PFSK-1 (cell line): Measurements from ENCODE around the gene CMTM6.

ENCODE experiments used
- SIN3A ChIP-seq: IDR thresholded peaks from 2 replicates; pipeline ENCODE4 v1.6.1; 2012; ENCODE audit warnings: mild to moderate bottlenecking, low read length, moderate library complexity, borderline replicate concordance; ENCODE audit not compliant: insufficient read depth
- TAF1 ChIP-seq: IDR thresholded peaks from 2 replicates; pipeline ENCODE4 v1.6.1; 2012; ENCODE audit warnings: low read length, control low read depth, borderline replicate concordance; ENCODE audit not compliant: insufficient read depth
- TF ChIP-seq, protein P1 (sequence below), 2 experiments: IDR thresholded peaks; 2 replicates each; pipeline versions ENCODE4 v1.6.1 to v1.8.0; 2011 to 2012; ENCODE audit warnings: low read depth in 2 of 2, low read length in 2 of 2, control low read depth in 1 of 2, inconsistent platforms in 1 of 2, mild to moderate bottlenecking in 1 of 2, moderate library complexity in 1 of 2; ENCODE audit not compliant: insufficient read depth in 1 of 2

DNA sequence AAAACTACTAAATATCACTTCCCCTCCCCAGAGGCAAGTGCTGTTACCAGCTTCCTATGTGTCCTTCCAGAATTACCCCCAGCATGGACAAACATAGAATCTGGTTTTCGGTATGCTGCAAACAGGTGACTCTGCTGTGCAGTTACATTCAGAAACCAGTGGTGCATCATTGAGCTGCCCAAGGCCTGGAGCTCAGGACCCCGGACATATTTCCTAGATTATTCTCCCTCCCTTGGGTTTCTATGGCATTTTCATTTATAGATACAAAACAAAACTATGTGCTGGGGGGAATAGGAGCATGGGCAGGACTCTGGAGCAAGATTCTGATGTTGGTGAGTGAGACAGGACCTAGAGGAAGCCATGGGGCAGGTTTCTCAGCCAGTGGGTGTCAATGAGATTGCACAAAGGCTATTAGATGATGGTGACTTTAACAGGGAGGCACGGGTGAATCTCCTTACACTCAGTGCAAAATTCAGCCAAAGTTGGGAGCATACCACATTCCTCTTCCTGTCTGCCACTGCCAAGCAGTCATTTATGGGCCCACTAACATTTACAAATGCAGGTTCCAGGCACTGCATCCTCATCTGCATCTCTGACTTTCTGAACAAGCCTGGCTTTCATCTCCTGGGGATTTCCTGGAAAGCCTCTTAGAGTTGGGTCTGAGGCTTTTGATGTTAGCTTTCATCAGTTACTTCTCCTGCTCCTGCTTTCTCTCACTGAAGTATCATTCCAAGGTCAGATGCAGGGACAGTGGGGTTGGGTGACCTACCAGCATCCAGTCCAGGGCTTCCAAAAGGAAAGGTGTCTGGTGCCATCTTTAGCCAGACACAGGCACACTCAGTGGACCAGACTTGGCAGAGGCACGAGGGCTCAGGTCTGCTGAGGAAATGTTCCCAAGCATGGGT is 66.5 kb downstream of the CMTM6 start:
- TF ChIP-seq, protein P1, sequence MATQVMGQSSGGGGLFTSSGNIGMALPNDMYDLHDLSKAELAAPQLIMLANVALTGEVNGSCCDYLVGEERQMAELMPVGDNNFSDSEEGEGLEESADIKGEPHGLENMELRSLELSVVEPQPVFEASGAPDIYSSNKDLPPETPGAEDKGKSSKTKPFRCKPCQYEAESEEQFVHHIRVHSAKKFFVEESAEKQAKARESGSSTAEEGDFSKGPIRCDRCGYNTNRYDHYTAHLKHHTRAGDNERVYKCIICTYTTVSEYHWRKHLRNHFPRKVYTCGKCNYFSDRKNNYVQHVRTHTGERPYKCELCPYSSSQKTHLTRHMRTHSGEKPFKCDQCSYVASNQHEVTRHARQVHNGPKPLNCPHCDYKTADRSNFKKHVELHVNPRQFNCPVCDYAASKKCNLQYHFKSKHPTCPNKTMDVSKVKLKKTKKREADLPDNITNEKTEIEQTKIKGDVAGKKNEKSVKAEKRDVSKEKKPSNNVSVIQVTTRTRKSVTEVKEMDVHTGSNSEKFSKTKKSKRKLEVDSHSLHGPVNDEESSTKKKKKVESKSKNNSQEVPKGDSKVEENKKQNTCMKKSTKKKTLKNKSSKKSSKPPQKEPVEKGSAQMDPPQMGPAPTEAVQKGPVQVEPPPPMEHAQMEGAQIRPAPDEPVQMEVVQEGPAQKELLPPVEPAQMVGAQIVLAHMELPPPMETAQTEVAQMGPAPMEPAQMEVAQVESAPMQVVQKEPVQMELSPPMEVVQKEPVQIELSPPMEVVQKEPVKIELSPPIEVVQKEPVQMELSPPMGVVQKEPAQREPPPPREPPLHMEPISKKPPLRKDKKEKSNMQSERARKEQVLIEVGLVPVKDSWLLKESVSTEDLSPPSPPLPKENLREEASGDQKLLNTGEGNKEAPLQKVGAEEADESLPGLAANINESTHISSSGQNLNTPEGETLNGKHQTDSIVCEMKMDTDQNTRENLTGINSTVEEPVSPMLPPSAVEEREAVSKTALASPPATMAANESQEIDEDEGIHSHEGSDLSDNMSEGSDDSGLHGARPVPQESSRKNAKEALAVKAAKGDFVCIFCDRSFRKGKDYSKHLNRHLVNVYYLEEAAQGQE (IDR thresholded peaks at IDR 0.05; ENCODE audit: insufficient read depth in 1 of 2, low read depth in 2 of 2, low read length in 2 of 2) = no peak
- TF ChIP-seq TAF1 (no peak), SIN3A (no peak)
